Measurements from ENCODE around the gene HCN2. TPM values are rescaled to one million over a fixed set of nuclear protein-coding genes. Genes with fewer than 3 reads are reported as not detected.

Gene HCN2
- total RNA-seq, 2 experiments from 2014 or later = 0.06 to 1.0 TPM

DNA sequence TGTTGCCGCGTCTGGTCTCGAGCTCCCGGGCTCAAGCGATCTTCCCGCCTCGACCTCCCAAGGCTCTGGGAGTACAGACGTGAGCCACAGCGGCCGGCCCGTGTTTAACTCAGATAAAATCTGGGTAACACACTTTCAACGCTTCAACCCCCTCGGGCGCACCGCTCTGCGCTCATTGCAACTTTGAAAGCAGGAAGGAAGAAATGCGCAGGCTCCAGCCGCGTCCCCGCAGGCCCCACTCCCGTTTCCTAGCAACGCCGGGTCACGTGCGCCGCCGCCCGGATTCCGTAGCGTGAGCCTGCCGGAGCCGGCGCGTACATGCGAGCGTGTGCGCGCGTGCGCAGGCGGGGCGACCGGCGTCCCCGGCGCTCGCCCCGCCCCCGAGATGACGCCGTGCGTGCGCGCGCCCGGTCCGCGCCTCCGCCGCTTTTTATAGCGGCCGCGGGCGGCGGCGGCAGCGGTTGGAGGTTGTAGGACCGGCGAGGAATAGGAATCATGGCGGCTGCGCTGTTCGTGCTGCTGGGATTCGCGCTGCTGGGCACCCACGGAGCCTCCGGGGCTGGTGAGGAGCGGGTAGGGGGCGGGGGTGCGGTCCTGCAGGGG is 17.4 kb upstream of the HCN2 start, which contains the start of gene BSG:
Gene BSG (plus strand): TSS at position 457 of the 603 bp plus-strand sequence. CDS start 39 bp downstream, at position 496.
- Histone ChIP-seq H3K79me2 (ENCODE audit: insufficient read depth, low read depth, low read length) (peaks cover 47% of the 10 kb centered on the region), H3K4me3 (ENCODE audit: low read depth, low read length, poor library complexity, severe bottlenecking) (peak within 1 kb of the TSS; percentile 95), H2AFZ (ENCODE audit: low read length) (peak within 1 kb of the TSS; percentile 53), H3K4me2 (ENCODE audit: low read length) (peak within 1 kb of the TSS; percentile 78), H3K9me3 (ENCODE audit: low read length) (no peaks in the 10 kb centered on the region), H4K20me1 (ENCODE audit: insufficient read depth, low read length) (peaks cover 6% of the 10 kb centered on the region; the same call in 1 of the 2 replicates), H3K27ac (ENCODE audit: low read depth, low read length, poor library complexity, severe bottlenecking) (peak within 1 kb of the TSS; percentile 88), H3K9me2 (ENCODE audit: insufficient read depth, low read length) (no peaks in the 10 kb centered on the region), H3K4me1 (ENCODE audit: insufficient read depth, low read length, poor library complexity, severe bottlenecking) (peaks cover 32% of the 10 kb centered on the region), H3K36me3 (ENCODE audit: insufficient read depth, low read length) (peaks cover 20% of the 10 kb centered on the region)
- peak; percentile 99 for DNase-seq (ENCODE audit: low spot score)
- ChIA-PET POLR2A (interaction anchor here (0.6 to 0.9 kb wide), 2 partner anchors 15 to 40 kb away, joined by 3 to 7 read pairs; partner anchors contain the start of gene CDC34), CTCF (ENCODE audit: unreplicated experiment) (no interaction called here)
- TF ChIP-seq, protein P1, sequence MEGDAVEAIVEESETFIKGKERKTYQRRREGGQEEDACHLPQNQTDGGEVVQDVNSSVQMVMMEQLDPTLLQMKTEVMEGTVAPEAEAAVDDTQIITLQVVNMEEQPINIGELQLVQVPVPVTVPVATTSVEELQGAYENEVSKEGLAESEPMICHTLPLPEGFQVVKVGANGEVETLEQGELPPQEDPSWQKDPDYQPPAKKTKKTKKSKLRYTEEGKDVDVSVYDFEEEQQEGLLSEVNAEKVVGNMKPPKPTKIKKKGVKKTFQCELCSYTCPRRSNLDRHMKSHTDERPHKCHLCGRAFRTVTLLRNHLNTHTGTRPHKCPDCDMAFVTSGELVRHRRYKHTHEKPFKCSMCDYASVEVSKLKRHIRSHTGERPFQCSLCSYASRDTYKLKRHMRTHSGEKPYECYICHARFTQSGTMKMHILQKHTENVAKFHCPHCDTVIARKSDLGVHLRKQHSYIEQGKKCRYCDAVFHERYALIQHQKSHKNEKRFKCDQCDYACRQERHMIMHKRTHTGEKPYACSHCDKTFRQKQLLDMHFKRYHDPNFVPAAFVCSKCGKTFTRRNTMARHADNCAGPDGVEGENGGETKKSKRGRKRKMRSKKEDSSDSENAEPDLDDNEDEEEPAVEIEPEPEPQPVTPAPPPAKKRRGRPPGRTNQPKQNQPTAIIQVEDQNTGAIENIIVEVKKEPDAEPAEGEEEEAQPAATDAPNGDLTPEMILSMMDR (conservative IDR thresholded peaks at IDR 0.05; ENCODE audit: low read length) = no peak
- no peak for TF ChIP-seq EZH2phosphoT487 (IDR thresholded peaks at IDR 0.05; ENCODE audit: borderline replicate concordance, low read depth, low read length)
- intact Hi-C loops (cut with micrococcal nuclease; ENCODE audit: unreplicated experiment) = loop anchor here (2.0 to 5.0 kb wide), 4 partner anchors 40 to 225 kb away; partner anchors contain the start of genes CDC34, POLRMT, PTBP1 and RNF126
- no TSS peak for BruUV-seq (replicated peaks)

DNA sequence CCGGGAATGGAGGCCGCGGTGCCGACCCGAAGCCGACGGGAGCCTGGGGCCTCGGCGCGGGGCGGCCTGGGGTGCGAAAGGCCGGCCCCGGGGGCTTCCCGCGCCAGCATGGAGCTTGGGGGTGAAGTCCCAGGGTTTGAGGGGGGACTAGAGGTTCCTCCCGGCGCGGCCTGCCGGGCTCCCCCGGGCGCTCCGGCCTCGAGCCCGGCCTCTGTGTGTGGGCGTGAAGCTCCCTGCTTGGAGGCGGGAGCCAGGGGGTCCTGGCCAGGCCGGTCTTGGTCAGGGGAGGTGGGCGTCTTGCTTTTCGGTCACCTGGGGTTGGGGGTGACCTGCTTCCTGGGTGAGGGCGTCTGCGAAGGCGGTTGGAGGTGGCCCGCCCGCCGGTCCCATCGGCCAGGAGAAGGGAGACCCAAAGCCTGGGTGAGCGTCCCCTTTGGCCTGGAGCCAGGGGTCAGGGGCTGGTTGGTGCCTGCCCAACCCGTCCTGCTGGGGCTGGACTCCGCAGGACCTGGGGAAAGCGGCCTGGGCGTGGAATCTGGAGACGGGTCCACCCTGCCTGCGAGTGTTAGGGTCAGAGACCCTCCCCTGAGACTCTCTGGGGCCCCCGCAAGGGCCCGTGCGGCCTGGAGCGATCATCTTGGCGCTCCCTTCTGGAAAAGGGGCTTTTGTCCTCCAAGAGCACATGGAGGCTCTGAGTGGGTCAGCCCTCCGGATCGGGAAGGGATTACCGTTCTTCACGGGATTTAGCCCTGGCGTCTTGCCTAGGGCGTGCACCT is 16.8 kb upstream of the HCN2 start:
- DNase-seq (ENCODE audit: low spot score) = peak; percentile 49
- Histone ChIP-seq H3K4me2 (ENCODE audit: low read length) (peak overlapping the region; percentile 78), H2AFZ (ENCODE audit: low read length) (no peak overlapping the region), H3K9me3 (ENCODE audit: low read length) (no peaks in the 10 kb centered on the region), H3K9me2 (ENCODE audit: insufficient read depth, low read length) (no peaks in the 10 kb centered on the region), H3K27ac (ENCODE audit: low read depth, low read length, poor library complexity, severe bottlenecking) (peak overlapping the region; percentile 88), H3K79me2 (ENCODE audit: insufficient read depth, low read depth, low read length) (peaks cover 53% of the 10 kb centered on the region), H4K20me1 (ENCODE audit: insufficient read depth, low read length) (peaks cover 6% of the 10 kb centered on the region; the same call in 1 of the 2 replicates), H3K36me3 (ENCODE audit: insufficient read depth, low read length) (peaks cover 27% of the 10 kb centered on the region), H3K4me1 (ENCODE audit: insufficient read depth, low read length, poor library complexity, severe bottlenecking) (peaks cover 32% of the 10 kb centered on the region), H3K4me3 (ENCODE audit: low read depth, low read length, poor library complexity, severe bottlenecking) (peak overlapping the region; percentile 95)
- CTCF ChIA-PET (ENCODE audit: unreplicated experiment) = interaction anchor here (0.6 kb wide), 1 partner anchor 70 kb away, joined by 6 read pairs; no protein-coding TSS in a partner anchor
- BruUV-seq (replicated peaks) = no TSS peak
- TF ChIP-seq, protein P1 (conservative IDR thresholded peaks at IDR 0.05; ENCODE audit: low read length) = no peak
- no peak for TF ChIP-seq EZH2phosphoT487 (IDR thresholded peaks at IDR 0.05; ENCODE audit: borderline replicate concordance, low read depth, low read length)
- POLR2A ChIA-PET = no interaction called here
- intact Hi-C loops (cut with micrococcal nuclease; ENCODE audit: unreplicated experiment) = loop anchor here (2.0 to 5.0 kb wide), 4 partner anchors 41 to 224 kb away; partner anchors contain the start of genes CDC34, POLRMT, PTBP1 and RNF126

Measured in OCI-LY7 (cell line).